ENCODE data around the gene PCNT. TPM values are rescaled to one million over a fixed set of nuclear protein-coding genes. Genes with fewer than 3 reads are reported as not detected.
A peak's percentile ranks its signal among the peaks of the same experiment; 100 is the strongest.

The PCNT gene
- total RNA-seq, 1 donor from 2014 or later, result 36.0 TPM

- Mint-ChIP-seq H3K4me1 (ENCODE audit: unreplicated experiment) (no peaks in the 10 kb centered on the region), H3K27ac (ENCODE audit: unreplicated experiment) (no peak overlapping the region), H3K36me3 (ENCODE audit: low read depth, unreplicated experiment) (peaks cover 35% of the 10 kb centered on the region), H3K9me3 (ENCODE audit: unreplicated experiment) (no peaks in the 10 kb centered on the region), H3K4me3 (ENCODE audit: unreplicated experiment) (peak overlapping the region; percentile 49), H3K27me3 (ENCODE audit: unreplicated experiment) (peaks cover 3% of the 10 kb centered on the region)
- no peak for DNase-seq (ENCODE audit: low spot score)
- TF ChIP-seq, protein P1, sequence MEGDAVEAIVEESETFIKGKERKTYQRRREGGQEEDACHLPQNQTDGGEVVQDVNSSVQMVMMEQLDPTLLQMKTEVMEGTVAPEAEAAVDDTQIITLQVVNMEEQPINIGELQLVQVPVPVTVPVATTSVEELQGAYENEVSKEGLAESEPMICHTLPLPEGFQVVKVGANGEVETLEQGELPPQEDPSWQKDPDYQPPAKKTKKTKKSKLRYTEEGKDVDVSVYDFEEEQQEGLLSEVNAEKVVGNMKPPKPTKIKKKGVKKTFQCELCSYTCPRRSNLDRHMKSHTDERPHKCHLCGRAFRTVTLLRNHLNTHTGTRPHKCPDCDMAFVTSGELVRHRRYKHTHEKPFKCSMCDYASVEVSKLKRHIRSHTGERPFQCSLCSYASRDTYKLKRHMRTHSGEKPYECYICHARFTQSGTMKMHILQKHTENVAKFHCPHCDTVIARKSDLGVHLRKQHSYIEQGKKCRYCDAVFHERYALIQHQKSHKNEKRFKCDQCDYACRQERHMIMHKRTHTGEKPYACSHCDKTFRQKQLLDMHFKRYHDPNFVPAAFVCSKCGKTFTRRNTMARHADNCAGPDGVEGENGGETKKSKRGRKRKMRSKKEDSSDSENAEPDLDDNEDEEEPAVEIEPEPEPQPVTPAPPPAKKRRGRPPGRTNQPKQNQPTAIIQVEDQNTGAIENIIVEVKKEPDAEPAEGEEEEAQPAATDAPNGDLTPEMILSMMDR (IDR thresholded peaks at IDR 0.05; ENCODE audit: unreplicated experiment), result no peak
Measured at GRCh38 chr21:46356494-46357334, 32.8 kb downstream of the PCNT start.

- DNase-seq (ENCODE audit: low spot score), result no peak
- H3K4me1 Mint-ChIP-seq (ENCODE audit: unreplicated experiment), result no peaks in the 10 kb centered on the region
- H3K4me3 Mint-ChIP-seq (ENCODE audit: unreplicated experiment), result peak overlapping the region; percentile 49
- TF ChIP-seq, protein P1 (IDR thresholded peaks at IDR 0.05; ENCODE audit: unreplicated experiment), result no peak
- no peak overlapping the region for H3K27ac Mint-ChIP-seq (ENCODE audit: unreplicated experiment)
- H3K9me3 Mint-ChIP-seq (ENCODE audit: unreplicated experiment), result no peaks in the 10 kb centered on the region
- peaks cover 3% of the 10 kb centered on the region for H3K27me3 Mint-ChIP-seq (ENCODE audit: unreplicated experiment)
- peaks cover 35% of the 10 kb centered on the region for H3K36me3 Mint-ChIP-seq (ENCODE audit: low read depth, unreplicated experiment)
Measured at GRCh38 chr21:46357335-46357604, 33.3 kb downstream of the PCNT start.

- H3K4me3 Mint-ChIP-seq (ENCODE audit: unreplicated experiment), result no peak overlapping the region
- no peak overlapping the region for H3K27ac Mint-ChIP-seq (ENCODE audit: unreplicated experiment)
- DNase-seq (ENCODE audit: low spot score), result no peak
- TF ChIP-seq, protein P1 (IDR thresholded peaks at IDR 0.05; ENCODE audit: unreplicated experiment), result no peak
- H3K36me3 Mint-ChIP-seq (ENCODE audit: low read depth, unreplicated experiment), result peaks cover 31% of the 10 kb centered on the region
- H3K27me3 Mint-ChIP-seq (ENCODE audit: unreplicated experiment), result peaks cover 3% of the 10 kb centered on the region
- no peaks in the 10 kb centered on the region for H3K9me3 Mint-ChIP-seq (ENCODE audit: unreplicated experiment)
- H3K4me1 Mint-ChIP-seq (ENCODE audit: unreplicated experiment), result no peaks in the 10 kb centered on the region
Measured at GRCh38 chr21:46357684-46358425, 33.9 kb downstream of the PCNT start.

DNA sequence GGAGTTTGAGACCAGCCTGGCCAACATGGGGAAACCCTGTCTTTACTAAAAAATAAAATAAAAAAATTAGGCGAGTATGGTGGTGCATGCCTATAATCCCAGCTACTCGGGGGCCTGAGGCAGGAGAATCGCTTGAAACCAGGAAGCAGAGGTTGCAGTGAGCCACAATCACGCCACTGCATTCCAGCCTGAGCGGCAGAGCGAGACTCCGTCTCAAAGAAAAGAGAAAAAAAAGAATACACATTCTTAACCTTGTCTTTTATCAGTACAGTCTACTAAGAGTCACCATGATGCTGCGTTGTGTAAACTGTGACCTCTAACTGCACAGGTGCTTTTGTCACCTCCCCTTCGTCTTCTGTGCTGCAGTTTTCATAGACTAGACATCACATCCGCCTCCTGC, 37.2 kb downstream of the PCNT start:
- Mint-ChIP-seq H3K36me3 (ENCODE audit: low read depth, unreplicated experiment) (peaks cover 29% of the 10 kb centered on the region), H3K27me3 (ENCODE audit: unreplicated experiment) (peaks cover 6% of the 10 kb centered on the region), H3K9me3 (ENCODE audit: unreplicated experiment) (no peaks in the 10 kb centered on the region), H3K4me3 (ENCODE audit: unreplicated experiment) (no peak overlapping the region), H3K27ac (ENCODE audit: unreplicated experiment) (no peak overlapping the region), H3K4me1 (ENCODE audit: unreplicated experiment) (peaks cover 2% of the 10 kb centered on the region)
- no peak for DNase-seq (ENCODE audit: low spot score)
- TF ChIP-seq, protein P1 (IDR thresholded peaks at IDR 0.05; ENCODE audit: unreplicated experiment), result no peak

DNA sequence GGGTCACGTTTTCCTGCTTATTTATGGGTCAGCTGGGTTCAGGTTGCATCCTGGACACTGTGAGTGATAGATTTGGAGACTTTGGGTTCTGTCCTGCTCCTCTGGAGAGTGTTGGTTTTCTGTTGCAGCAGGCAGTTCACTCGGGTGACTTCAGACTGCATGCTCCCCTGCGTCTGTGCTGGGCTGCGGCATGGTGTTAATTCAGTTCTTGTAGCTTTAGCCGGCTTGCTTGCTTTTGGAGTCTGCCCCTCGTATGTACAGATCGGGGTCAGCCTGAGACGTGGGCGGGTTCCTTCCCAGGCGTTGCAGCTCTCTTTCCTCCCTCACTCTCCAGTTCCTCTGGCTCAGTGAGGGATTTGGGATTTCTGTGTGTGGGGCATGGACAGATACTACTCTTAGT, 38.0 kb downstream of the PCNT start:
- TF ChIP-seq, protein P1 (IDR thresholded peaks at IDR 0.05; ENCODE audit: unreplicated experiment), result no peak
- Mint-ChIP-seq H3K27ac (ENCODE audit: unreplicated experiment) (no peak overlapping the region), H3K9me3 (ENCODE audit: unreplicated experiment) (no peaks in the 10 kb centered on the region), H3K27me3 (ENCODE audit: unreplicated experiment) (peaks cover 7% of the 10 kb centered on the region), H3K4me1 (ENCODE audit: unreplicated experiment) (peaks cover 6% of the 10 kb centered on the region), H3K36me3 (ENCODE audit: low read depth, unreplicated experiment) (peaks cover 33% of the 10 kb centered on the region), H3K4me3 (ENCODE audit: unreplicated experiment) (no peak overlapping the region)
- DNase-seq (ENCODE audit: low spot score), result no peak
